HepG2 (cell line): ENCODE data around the gene SFI1. TPM values are rescaled to one million over a fixed set of nuclear protein-coding genes. Genes with fewer than 3 reads are reported as not detected.
A peak's percentile ranks its signal among the peaks of the same experiment; 100 is the strongest.

Experiments
- AGO1 ChIP-seq: fragments of 200-400 bp; formaldehyde crosslinking; IDR thresholded peaks from 2 replicates; pipeline ENCODE4 v1.6.1; 2017; ENCODE audit warnings: mild to moderate bottlenecking, low read depth, low read length, moderate library complexity; ENCODE audit not compliant: poor library complexity, severe bottlenecking
- IRX3 ChIP-seq: sonication (generic); formaldehyde crosslinking; IDR thresholded peaks from 2 replicates; pipeline ENCODE4 v1.8.1; 2023; ENCODE audit warnings: mild to moderate bottlenecking, low read depth, missing genetic modification reagents, borderline replicate concordance
- ISL2 ChIP-seq: sonication (generic); formaldehyde crosslinking; IDR thresholded peaks from 2 replicates; pipeline ENCODE4 v1.5.0; 2020; ENCODE audit warnings: missing genetic modification reagents
- LCORL ChIP-seq, 2 experiments: fragments of 450-650 bp in 1 of 2; sonication (generic) in 1 of 2; formaldehyde crosslinking in 1 of 2; IDR thresholded peaks; 2 replicates each; pipeline versions ENCODE4 v1.5.0 to v1.6.1; 2017 to 2020; ENCODE audit warnings: antibody characterized with exemption in 1 of 2, missing genetic modification reagents in 1 of 2
- MEIS2 ChIP-seq: sonication (generic); formaldehyde crosslinking; IDR thresholded peaks from 2 replicates; pipeline ENCODE4 v1.9.0; 2021; ENCODE audit warnings: mild to moderate bottlenecking, missing genetic modification reagents
- RFXAP ChIP-seq: sonication (generic); formaldehyde crosslinking; IDR thresholded peaks from 2 replicates; pipeline ENCODE4 v1.4.0; 2020; ENCODE audit warnings: missing genetic modification reagents, borderline replicate concordance
- SMC3 ChIP-seq: IDR thresholded peaks from 2 replicates; pipeline ENCODE4 v1.6.1; 2011; ENCODE audit warnings: low read length, improper control_type of control experiment
- TBX2 ChIP-seq: sonication (generic); formaldehyde crosslinking; IDR thresholded peaks from 2 replicates; pipeline ENCODE4 v1.5.0; 2020; ENCODE audit warnings: missing genetic modification reagents, mild to moderate bottlenecking, borderline replicate concordance
- YEATS2 ChIP-seq: sonication (generic); formaldehyde crosslinking; IDR thresholded peaks from 2 replicates; pipeline ENCODE4 v1.4.0; 2020; ENCODE audit warnings: missing genetic modification reagents, borderline replicate concordance
- ZBTB44 ChIP-seq: sonication (generic); formaldehyde crosslinking; IDR thresholded peaks from 2 replicates; pipeline ENCODE4 v1.4.0; 2020; ENCODE audit warnings: missing genetic modification reagents
- ZBTB7B ChIP-seq: sonication (generic); formaldehyde crosslinking; IDR thresholded peaks from 2 replicates; pipeline ENCODE4 v1.4.0; 2020; ENCODE audit warnings: missing genetic modification reagents
- ZFP82 ChIP-seq: sonication (generic); formaldehyde crosslinking; IDR thresholded peaks from 2 replicates; pipeline ENCODE4 v1.5.1; 2020; ENCODE audit warnings: mild to moderate bottlenecking, missing genetic modification reagents, borderline replicate concordance
- ZMYM3 ChIP-seq: sonication (generic); formaldehyde crosslinking; IDR thresholded peaks from 2 replicates; pipeline ENCODE4 v1.5.1; 2020; ENCODE audit warnings: mild to moderate bottlenecking, missing genetic modification reagents
- ZNF20 ChIP-seq: sonication (generic); formaldehyde crosslinking; IDR thresholded peaks from 2 replicates; pipeline ENCODE4 v1.4.0; 2020; ENCODE audit warnings: mild to moderate bottlenecking, moderate library complexity, missing genetic modification reagents
- ZNF331 ChIP-seq: sonication (generic); formaldehyde crosslinking; IDR thresholded peaks from 2 replicates; pipeline ENCODE4 v1.4.0; 2020; ENCODE audit warnings: missing genetic modification reagents
- ZNF451 ChIP-seq: sonication (generic); formaldehyde crosslinking; IDR thresholded peaks from 2 replicates; pipeline ENCODE4 v1.5.0; 2020; ENCODE audit warnings: mild to moderate bottlenecking, missing genetic modification reagents
- ZNF7 ChIP-seq: IDR thresholded peaks from 2 replicates; pipeline ENCODE4 v1.6.1; 2016; ENCODE audit warnings: missing biosample characterization, missing genetic modification reagents
- ZNF883 ChIP-seq: sonication (generic); formaldehyde crosslinking; IDR thresholded peaks from 2 replicates; pipeline ENCODE4 v1.5.1; 2020; ENCODE audit warnings: mild to moderate bottlenecking, missing genetic modification reagents; ENCODE audit errors: not compliant biosample characterization
- ZSCAN9 ChIP-seq: IDR thresholded peaks from 2 replicates; pipeline ENCODE4 v1.6.1; 2016; ENCODE audit warnings: borderline replicate concordance
- ZUFSP ChIP-seq: sonication (generic); formaldehyde crosslinking; IDR thresholded peaks from 2 replicates; pipeline ENCODE4 v1.9.0; 2021; ENCODE audit warnings: missing genetic modification reagents, mild to moderate bottlenecking, borderline replicate concordance
- polyA plus RNA-seq, 8 experiments: library from polyadenylated mRNA; depleted of rRNA in 3 of 8; stranded (reverse) in 7 of 8; unstranded in 1 of 8; fragments of >200 nt; fragmentation: Illumina TruSeq in 4 of 8; extraction: Trizol in 4 of 8; gene quantifications; 2 replicates each; pipeline versions ENCODE4 v1.2.1 to v1.2.3, GENCODE V29; 2011 to 2016; ENCODE audit warnings: low read depth in 4 of 8, missing spikeins in 1 of 8, mixed read lengths in 1 of 8; ENCODE audit not compliant: insufficient read depth in 1 of 8
- total RNA-seq, 5 experiments: library from RNA; depleted of rRNA; stranded (reverse); fragments of >200 nt; fragmentation: Illumina TruSeq; extraction: Trizol; gene quantifications; 2 replicates each; pipeline ENCODE4 v1.2.3, GENCODE V29; 2016; ENCODE audit warnings: low read depth in 1 of 5

Gene SFI1
- total and polyA plus RNA-seq, 2 of the 13 experiments (the other 11 are each of a cell fraction or from before 2014, with no cell fraction given) = 20.5 to 40.1 TPM

- peak; percentile 34; the same call in 1 of the 2 replicates for TF ChIP-seq ZBTB44 (CRISPR knock-in tag)
- no peak for TF ChIP-seq ZNF7 (CRISPR knock-in tag)
- peak; percentile 81 for TF ChIP-seq AGO1
- TF ChIP-seq SMC3 = no peak
- peak; percentile 47 for TF ChIP-seq YEATS2 (CRISPR knock-in tag)
- no peak for TF ChIP-seq ZNF20 (CRISPR knock-in tag)
- TF ChIP-seq ZNF331 (CRISPR knock-in tag) = peak; percentile 17; the same call in 1 of the 2 replicates
- peak; percentile 78 for TF ChIP-seq TBX2
- no peak for TF ChIP-seq LCORL (IDR thresholded peaks at IDR 0.05)
- TF ChIP-seq LCORL (CRISPR knock-in tag; IDR thresholded peaks at IDR 0.05) = peak; percentile 66
- TF ChIP-seq ZFP82 = 0 out of 2 replicates have a peak, but pooled peaks have one; percentile 35
- TF ChIP-seq ZNF883 = peak; percentile 89
- peak; percentile 57 for TF ChIP-seq ISL2 (CRISPR knock-in tag)
- no peak for TF ChIP-seq ZSCAN9 (CRISPR knock-in tag)
- TF ChIP-seq ZNF451 = peak; percentile 41; the same call in 1 of the 2 replicates
- TF ChIP-seq RFXAP (CRISPR knock-in tag) = peak; percentile 63; the same call in 1 of the 2 replicates
- peak; percentile 25; the same call in 1 of the 2 replicates for TF ChIP-seq MEIS2 (CRISPR knock-in tag)
- peak; percentile 14; the same call in 1 of the 2 replicates for TF ChIP-seq ZMYM3
- TF ChIP-seq ZBTB7B (CRISPR knock-in tag) = peak; percentile 60; the same call in 1 of the 2 replicates
- no peak for TF ChIP-seq IRX3 (CRISPR knock-in tag)
- TF ChIP-seq ZUFSP (CRISPR knock-in tag) = 0 out of 2 replicates have a peak, but pooled peaks have one; percentile 27
Measured at GRCh38 chr22:31496007-31496734, at the start of gene SFI1 (continued).
